MM.1S (cell line): ENCODE data around the gene VPS72.

Experiments used
- EZH2 ChIP-seq: fragments of 300-600 bp; sonication (generic); optimal IDR thresholded peaks from 2 replicates; pipeline ENCODE3; 2017; ENCODE audit warnings: low read depth, mild to moderate bottlenecking, antibody characterized with exemption, low read length, mixed read lengths
- EZH2phosphoT487 ChIP-seq: fragments of 300-600 bp; sonication (generic); IDR thresholded peaks from 2 replicates; pipeline ENCODE4 v1.6.1; 2018; ENCODE audit warnings: antibody characterized with exemption, low read length
- TF ChIP-seq, protein P1 (sequence below): fragments of 300-600 bp; sonication (generic); IDR thresholded peaks from 2 replicates; pipeline ENCODE4 v1.5.1; 2016; ENCODE audit warnings: antibody characterized with exemption, low read length, mixed read lengths

DNA sequence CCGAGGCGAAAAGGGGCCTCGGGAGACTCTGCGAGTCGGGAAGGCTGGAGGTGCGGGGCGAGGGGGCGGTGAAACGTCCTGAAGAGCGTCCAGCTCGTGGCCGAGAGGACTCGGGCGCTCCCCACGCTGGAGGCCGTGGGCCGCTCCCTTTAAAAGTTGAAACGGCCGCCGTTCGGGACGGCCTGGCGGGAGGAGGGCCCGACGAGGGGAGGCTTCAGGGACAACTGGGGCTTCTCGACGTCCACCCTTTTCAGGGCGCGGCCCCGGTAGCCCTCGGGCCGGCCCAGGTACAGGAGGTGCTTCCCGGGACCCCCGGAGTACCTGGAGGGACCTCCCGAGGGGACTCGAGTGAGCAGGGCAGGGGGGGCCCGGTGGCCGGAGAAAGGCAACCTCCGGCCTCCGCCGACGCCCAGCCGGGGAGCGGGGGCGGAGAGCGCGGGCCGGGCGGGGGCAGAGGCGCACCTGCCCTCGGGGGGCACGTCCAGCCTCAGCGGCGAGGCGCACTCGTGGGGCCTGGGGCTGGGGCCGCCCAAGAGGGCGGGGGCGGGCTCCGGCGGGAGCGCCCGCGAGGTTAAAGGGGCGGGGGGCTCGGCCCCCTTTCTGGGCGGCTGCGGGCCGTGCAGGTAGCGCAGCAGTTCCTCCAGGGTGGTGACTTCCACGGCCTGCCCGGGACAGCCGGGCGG lies 57.5 kb downstream of the VPS72 start:
- TF ChIP-seq, protein P1, sequence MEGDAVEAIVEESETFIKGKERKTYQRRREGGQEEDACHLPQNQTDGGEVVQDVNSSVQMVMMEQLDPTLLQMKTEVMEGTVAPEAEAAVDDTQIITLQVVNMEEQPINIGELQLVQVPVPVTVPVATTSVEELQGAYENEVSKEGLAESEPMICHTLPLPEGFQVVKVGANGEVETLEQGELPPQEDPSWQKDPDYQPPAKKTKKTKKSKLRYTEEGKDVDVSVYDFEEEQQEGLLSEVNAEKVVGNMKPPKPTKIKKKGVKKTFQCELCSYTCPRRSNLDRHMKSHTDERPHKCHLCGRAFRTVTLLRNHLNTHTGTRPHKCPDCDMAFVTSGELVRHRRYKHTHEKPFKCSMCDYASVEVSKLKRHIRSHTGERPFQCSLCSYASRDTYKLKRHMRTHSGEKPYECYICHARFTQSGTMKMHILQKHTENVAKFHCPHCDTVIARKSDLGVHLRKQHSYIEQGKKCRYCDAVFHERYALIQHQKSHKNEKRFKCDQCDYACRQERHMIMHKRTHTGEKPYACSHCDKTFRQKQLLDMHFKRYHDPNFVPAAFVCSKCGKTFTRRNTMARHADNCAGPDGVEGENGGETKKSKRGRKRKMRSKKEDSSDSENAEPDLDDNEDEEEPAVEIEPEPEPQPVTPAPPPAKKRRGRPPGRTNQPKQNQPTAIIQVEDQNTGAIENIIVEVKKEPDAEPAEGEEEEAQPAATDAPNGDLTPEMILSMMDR: no peak
- TF ChIP-seq EZH2: no peak
- no peak for TF ChIP-seq EZH2phosphoT487
